ENCODE results near the gene KCNN4.
A peak's percentile ranks its signal among the peaks of the same experiment; 100 is the strongest.
"Not testable (repeated sequence)": the region's sequence is repeated elsewhere in the genome, so short reads cannot be mapped to it uniquely, and the experiment has no call there.

KCNN4 gene

DNA sequence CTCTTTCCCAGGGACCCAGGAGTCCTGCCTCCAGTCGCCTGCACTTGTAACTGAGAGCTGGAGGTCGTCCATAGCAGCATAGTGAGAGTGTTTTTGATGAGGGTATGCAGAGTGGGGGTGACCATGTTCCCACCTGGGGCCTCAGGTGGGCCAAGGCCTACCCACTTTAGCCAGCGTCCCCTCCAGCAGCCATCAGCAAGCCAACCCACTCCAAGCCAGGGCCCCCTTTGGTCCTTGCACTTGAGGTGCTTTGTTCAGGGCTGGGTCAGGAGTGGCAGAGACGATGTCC is 14.1 kb downstream of the KCNN4 start:
- TF ChIP-seq, protein P1, sequence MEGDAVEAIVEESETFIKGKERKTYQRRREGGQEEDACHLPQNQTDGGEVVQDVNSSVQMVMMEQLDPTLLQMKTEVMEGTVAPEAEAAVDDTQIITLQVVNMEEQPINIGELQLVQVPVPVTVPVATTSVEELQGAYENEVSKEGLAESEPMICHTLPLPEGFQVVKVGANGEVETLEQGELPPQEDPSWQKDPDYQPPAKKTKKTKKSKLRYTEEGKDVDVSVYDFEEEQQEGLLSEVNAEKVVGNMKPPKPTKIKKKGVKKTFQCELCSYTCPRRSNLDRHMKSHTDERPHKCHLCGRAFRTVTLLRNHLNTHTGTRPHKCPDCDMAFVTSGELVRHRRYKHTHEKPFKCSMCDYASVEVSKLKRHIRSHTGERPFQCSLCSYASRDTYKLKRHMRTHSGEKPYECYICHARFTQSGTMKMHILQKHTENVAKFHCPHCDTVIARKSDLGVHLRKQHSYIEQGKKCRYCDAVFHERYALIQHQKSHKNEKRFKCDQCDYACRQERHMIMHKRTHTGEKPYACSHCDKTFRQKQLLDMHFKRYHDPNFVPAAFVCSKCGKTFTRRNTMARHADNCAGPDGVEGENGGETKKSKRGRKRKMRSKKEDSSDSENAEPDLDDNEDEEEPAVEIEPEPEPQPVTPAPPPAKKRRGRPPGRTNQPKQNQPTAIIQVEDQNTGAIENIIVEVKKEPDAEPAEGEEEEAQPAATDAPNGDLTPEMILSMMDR (IDR thresholded peaks at IDR 0.05; ENCODE audit: low read depth, low read length): no peak
- H3K4me3 ChIP-seq (replicated peaks in 1 of 2; ENCODE audit: low read depth in 2 of 2, low read length in 2 of 2): no peak overlapping the region
- DNase-seq (ENCODE audit: low read depth in 2 of 2): no peak

DNA sequence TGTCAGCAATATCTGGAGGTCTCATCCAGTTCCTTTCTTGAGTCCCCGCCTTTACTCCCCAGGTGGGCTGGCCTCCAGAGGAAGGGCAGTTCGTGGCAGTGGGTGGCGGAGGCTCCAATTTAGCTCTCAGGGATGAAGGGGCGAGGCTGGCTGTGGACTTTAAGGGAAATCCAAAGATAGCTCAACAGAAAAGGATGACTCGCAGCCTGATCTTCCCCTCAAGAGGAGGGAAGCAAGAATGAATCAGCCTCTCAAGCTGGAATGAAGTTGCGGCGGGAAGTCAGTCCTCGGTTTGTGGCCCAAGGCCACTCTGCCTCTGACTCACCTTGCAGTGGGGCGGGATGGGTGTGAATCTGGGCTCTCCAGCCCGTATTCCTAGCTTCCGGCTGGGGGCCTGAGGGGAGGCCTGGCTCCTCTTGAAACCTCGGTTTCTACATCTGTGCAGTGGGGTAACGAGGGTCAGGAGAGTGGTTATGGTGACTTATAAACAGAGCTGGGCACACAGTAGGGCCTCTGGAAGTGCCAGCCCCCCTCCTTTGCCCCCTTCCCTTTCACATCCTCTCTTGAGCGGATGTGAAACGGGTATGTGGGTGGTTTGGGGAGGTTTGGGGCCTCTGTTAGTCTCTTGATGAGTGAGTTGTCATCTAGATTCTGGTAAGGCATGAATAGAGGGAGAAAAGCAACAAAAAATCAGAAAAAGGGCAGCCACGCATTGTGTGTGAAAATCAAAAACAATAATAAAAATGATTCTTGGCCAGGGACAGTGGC is 15.5 kb downstream of the KCNN4 start:
- DNase-seq (ENCODE audit: low read depth in 2 of 2): peak; percentile 87 to 97
- no peak overlapping the region for H3K4me3 ChIP-seq (replicated peaks in 1 of 2; ENCODE audit: low read depth in 2 of 2, low read length in 2 of 2)
- TF ChIP-seq, protein P1 (IDR thresholded peaks at IDR 0.05; ENCODE audit: low read depth, low read length): no peak

DNA sequence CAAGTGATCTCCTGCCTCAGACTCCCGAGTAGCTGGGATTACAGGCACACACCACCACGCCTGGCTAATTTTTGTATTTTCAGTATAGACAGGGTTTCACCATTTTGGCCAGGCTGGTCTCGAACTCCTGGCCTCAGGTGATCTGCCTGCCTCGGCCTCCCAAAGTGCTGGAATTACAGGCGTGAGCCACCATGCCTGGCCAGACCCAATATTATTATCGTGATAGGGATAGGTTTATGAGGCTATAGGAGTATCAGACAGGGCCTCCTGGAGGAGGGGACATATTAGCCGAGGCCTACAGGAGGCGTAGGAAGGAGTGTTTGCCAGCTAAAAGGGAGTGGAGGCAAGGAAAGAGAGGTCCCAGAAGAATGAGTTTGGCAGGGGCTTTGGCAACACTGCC is 16.1 kb downstream of the KCNN4 start:
- DNase-seq (ENCODE audit: low read depth in 2 of 2); H3K4me3 ChIP-seq (replicated peaks in 1 of 2; ENCODE audit: low read depth in 2 of 2, low read length in 2 of 2): not testable (repeated sequence)

DNA sequence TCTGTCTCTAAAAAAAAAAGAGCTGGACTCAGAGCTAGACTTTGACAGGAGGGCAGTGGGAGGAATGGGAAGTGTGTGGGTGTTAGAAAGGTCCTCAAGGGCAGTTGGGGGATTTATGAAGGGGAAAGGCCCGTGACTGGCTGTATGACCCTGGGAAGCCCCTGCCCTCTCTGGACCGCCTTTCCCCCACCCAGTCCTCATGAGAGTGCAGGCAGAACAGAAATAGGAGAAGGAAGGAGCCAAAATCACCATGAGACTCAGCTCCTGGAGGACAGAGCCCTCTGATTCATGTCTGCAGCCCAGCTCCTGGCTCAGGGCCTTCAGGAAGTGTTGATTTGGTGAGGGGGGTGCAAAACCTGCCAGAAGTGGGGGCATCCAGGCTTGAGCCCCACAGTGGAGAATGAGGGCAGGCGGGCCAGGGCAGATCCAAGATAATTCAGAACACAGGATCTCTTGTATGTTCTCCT is 17.3 kb downstream of the KCNN4 start:
- peak; percentile 43 to 65 for DNase-seq (ENCODE audit: low read depth in 2 of 2)
- TF ChIP-seq, protein P1 (IDR thresholded peaks at IDR 0.05; ENCODE audit: low read depth, low read length): no peak
- no peak overlapping the region for H3K4me3 ChIP-seq (replicated peaks in 1 of 2; ENCODE audit: low read depth in 2 of 2, low read length in 2 of 2)

DNA sequence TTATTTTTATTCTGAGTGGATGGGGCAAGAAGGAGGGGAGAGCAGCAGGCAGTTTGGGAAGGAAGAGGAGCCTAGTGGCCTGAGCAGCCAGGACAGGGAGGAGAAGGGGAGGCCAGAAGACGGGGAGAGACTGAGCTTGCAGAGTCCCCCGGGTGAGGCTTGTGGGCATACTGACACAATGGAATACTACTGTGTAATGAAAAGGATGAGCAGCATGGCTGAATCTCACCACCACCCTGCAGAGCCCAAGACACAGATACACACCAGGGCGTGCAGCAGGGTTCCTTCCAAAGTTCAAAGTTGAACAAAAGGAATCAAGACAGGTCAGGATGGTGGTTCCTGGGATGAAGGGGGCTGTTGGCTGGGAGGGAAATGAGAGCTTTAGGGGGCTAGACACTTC is 18.0 kb downstream of the KCNN4 start:
- no peak for DNase-seq (ENCODE audit: low read depth in 2 of 2)
- no peak overlapping the region for H3K4me3 ChIP-seq (replicated peaks in 1 of 2; ENCODE audit: low read depth in 2 of 2, low read length in 2 of 2)
- TF ChIP-seq, protein P1 (IDR thresholded peaks at IDR 0.05; ENCODE audit: low read depth, low read length): no peak

DNA sequence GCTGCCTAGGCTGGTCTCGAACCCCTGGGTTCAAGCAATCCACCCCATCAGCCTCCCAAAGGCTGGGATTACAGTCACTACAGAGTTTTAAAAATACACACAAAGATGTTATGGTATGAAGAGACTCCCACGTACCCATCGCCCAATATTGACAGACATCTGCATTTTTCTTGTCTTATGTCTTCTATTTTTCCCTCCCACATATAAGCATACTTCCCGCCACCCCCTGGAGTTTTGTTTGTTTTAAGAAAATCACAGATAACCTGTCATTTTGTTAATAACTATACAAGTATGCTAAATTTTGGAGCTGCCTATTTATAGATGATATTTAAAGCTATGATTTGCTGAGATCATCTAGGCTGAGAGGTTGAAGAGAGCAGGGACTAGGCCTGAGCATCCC is 19.8 kb downstream of the KCNN4 start:
- TF ChIP-seq, protein P1 (IDR thresholded peaks at IDR 0.05; ENCODE audit: low read depth, low read length): no peak
- no peak for DNase-seq (ENCODE audit: low read depth in 2 of 2)
- H3K4me3 ChIP-seq (replicated peaks in 1 of 2; ENCODE audit: low read depth in 2 of 2, low read length in 2 of 2): no peak overlapping the region

DNA sequence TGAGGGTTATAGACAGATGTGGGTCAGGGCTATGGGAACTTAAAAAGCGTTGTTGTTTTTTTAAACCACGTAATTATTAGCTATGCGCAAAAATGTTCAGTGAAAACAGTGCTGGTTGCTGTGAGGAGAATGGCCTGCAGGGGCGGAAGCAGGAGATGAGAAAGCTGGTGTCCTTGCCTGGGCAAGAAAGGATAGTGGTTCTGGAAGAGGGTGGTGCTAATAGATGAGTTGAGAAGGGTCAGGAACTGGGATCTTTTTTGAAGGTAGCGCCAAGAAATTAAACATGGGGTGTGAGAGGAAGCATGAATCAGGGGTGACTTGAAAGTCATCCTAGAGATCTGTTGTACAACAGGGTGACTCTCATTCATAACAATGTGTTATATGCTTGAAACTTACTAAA is 21.3 kb downstream of the KCNN4 start:
- TF ChIP-seq, protein P1 (IDR thresholded peaks at IDR 0.05; ENCODE audit: low read depth, low read length): peak; percentile 77
- peak; percentile 43 to 90 for DNase-seq (ENCODE audit: low read depth in 2 of 2)
- no peak overlapping the region for H3K4me3 ChIP-seq (replicated peaks in 1 of 2; ENCODE audit: low read depth in 2 of 2, low read length in 2 of 2)

Data from cardiac fibroblast (primary cell).